Loucy (cell line): ENCODE measurements around the gene VWA3A.

ENCODE experiments used
- H2AFZ ChIP-seq: fragments of 200-600 bp; sonication (generic); 2 replicates; pipeline ENCODE4 v1.6.0; 2016; ENCODE audit warnings: antibody characterized with exemption, mild to moderate bottlenecking, low read length, moderate library complexity
- H3F3A ChIP-seq: fragments of 200-600 bp; 2 replicates; pipeline ENCODE4 v1.6.0; 2016; ENCODE audit warnings: antibody characterized with exemption, low read depth, mild to moderate bottlenecking
- H3K27me3 ChIP-seq: fragments of 200-600 bp; sonication (generic); 2 replicates; pipeline ENCODE4 v1.6.1; 2014; ENCODE audit warnings: low read length, mild to moderate bottlenecking; ENCODE audit not compliant: insufficient read depth, poor library complexity, severe bottlenecking
- H3K36me3 ChIP-seq: fragments of 200-600 bp; sonication (generic); 2 replicates; pipeline ENCODE4 v1.6.1; 2016; ENCODE audit warnings: low read length; ENCODE audit not compliant: insufficient read depth
- H3K4me1 ChIP-seq: fragments of 200-600 bp; sonication (generic); 2 replicates; pipeline ENCODE4 v1.5.1; 2014; ENCODE audit warnings: low read length, mild to moderate bottlenecking; ENCODE audit not compliant: insufficient read depth, poor library complexity, severe bottlenecking
- H3K4me2 ChIP-seq: fragments of 200-600 bp; sonication (generic); 2 replicates; pipeline ENCODE4 v1.6.0; 2014; ENCODE audit warnings: antibody characterized with exemption, low read length, low read depth, mild to moderate bottlenecking; ENCODE audit not compliant: poor library complexity, severe bottlenecking
- H3K4me3 ChIP-seq: fragments of 200-600 bp; sonication (generic); 2 replicates; pipeline ENCODE4 v1.5.1; 2014; ENCODE audit warnings: low read length, mild to moderate bottlenecking, mixed read lengths; ENCODE audit not compliant: poor library complexity, severe bottlenecking
- H3K79me2 ChIP-seq: fragments of 200-600 bp; sonication (generic); 2 replicates; pipeline ENCODE4 v1.6.1; 2014; ENCODE audit warnings: low read length; ENCODE audit not compliant: insufficient read depth
- H3K9ac ChIP-seq: fragments of 200-600 bp; sonication (generic); 2 replicates; pipeline ENCODE4 v1.6.0; 2014; ENCODE audit warnings: mild to moderate bottlenecking, low read depth, low read length, moderate library complexity; ENCODE audit not compliant: poor library complexity, severe bottlenecking
- H3K9me2 ChIP-seq: fragments of 200-600 bp; sonication (generic); replicated peaks from 2 replicates; pipeline ENCODE4 v1.6.1; 2016; ENCODE audit warnings: low read depth, low read length, mixed read lengths
- H3K9me3 ChIP-seq: fragments of 200-600 bp; sonication (generic); 2 replicates; pipeline ENCODE4 v1.6.1; 2014; ENCODE audit warnings: mild to moderate bottlenecking, antibody characterized with exemption, low read length, low read depth; ENCODE audit not compliant: insufficient read depth
- H4K20me1 ChIP-seq: fragments of 200-600 bp; sonication (generic); 2 replicates; pipeline ENCODE4 v1.6.0; 2014; ENCODE audit warnings: antibody characterized with exemption, low read length, mild to moderate bottlenecking; ENCODE audit not compliant: insufficient read depth, poor library complexity, severe bottlenecking
- EZH2phosphoT487 ChIP-seq: fragments of 200-600 bp; IDR thresholded peaks from 2 replicates; pipeline ENCODE4 v1.6.1; 2018; ENCODE audit warnings: antibody characterized with exemption, mild to moderate bottlenecking, moderate library complexity, borderline replicate concordance
- TF ChIP-seq, protein P1 (sequence below): fragments of 200-600 bp; sonication (generic); conservative IDR thresholded peaks from 2 replicates; pipeline ENCODE4 v1.5.1; 2014; ENCODE audit warnings: mild to moderate bottlenecking, antibody characterized with exemption, low read length

Gene VWA3A

GRCh38 chr16:22050963-22051362 lies 41.4 kb upstream of the VWA3A start:
- Histone ChIP-seq H3K36me3 (no peaks in the 10 kb centered on the region), H3K9ac (no peak overlapping the region), H3K4me2 (no peak overlapping the region), H3K9me3 (no peaks in the 10 kb centered on the region), H3K79me2 (no peaks in the 10 kb centered on the region), H3K27me3 (no peaks in the 10 kb centered on the region), H3K4me3 (no peak overlapping the region), H4K20me1 (no peaks in the 10 kb centered on the region), H3K9me2 (no peaks in the 10 kb centered on the region), H2AFZ (no peak overlapping the region), H3F3A (no peaks in the 10 kb centered on the region), H3K4me1 (peaks cover 12% of the 10 kb centered on the region)
- TF ChIP-seq EZH2phosphoT487: no peak
- TF ChIP-seq, protein P1, sequence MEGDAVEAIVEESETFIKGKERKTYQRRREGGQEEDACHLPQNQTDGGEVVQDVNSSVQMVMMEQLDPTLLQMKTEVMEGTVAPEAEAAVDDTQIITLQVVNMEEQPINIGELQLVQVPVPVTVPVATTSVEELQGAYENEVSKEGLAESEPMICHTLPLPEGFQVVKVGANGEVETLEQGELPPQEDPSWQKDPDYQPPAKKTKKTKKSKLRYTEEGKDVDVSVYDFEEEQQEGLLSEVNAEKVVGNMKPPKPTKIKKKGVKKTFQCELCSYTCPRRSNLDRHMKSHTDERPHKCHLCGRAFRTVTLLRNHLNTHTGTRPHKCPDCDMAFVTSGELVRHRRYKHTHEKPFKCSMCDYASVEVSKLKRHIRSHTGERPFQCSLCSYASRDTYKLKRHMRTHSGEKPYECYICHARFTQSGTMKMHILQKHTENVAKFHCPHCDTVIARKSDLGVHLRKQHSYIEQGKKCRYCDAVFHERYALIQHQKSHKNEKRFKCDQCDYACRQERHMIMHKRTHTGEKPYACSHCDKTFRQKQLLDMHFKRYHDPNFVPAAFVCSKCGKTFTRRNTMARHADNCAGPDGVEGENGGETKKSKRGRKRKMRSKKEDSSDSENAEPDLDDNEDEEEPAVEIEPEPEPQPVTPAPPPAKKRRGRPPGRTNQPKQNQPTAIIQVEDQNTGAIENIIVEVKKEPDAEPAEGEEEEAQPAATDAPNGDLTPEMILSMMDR: no peak

DNA sequence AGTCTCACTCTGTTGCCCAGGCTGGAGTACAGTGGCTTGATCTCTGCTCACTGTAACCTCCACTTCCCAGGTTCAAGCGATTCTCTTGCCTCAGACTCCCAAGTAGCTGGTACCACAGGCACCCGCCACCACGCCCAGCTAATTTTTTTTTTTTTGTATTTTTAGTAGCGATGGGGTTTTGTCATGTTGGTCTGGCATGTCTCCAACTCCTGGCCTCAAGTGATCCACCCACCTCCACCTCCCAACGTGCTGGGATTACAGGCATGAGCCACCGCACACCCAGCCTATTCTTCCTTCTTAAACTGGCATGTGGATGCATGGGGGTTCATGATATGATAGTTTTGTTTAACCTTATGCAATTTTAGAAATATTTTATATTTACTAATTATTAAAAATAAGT lies 39.4 kb upstream of the VWA3A start:
- no peaks in the 10 kb centered on the region for H3K36me3 ChIP-seq
- no peak overlapping the region for H3K4me2 ChIP-seq
- no peak overlapping the region for H2AFZ ChIP-seq
- no peaks in the 10 kb centered on the region for H3K79me2 ChIP-seq
- H3K9me3 ChIP-seq: no peaks in the 10 kb centered on the region
- peaks cover 13% of the 10 kb centered on the region for H3K4me1 ChIP-seq
- no peaks in the 10 kb centered on the region for H4K20me1 ChIP-seq
- H3K9ac ChIP-seq: no peak overlapping the region
- TF ChIP-seq, protein P1: no peak
- no peak for TF ChIP-seq EZH2phosphoT487
- no peak overlapping the region for H3K4me3 ChIP-seq
- no peaks in the 10 kb centered on the region for H3K9me2 ChIP-seq
- H3K27me3 ChIP-seq: no peaks in the 10 kb centered on the region
- H3F3A ChIP-seq: no peaks in the 10 kb centered on the region

GRCh38 chr16:22053921-22054341 lies 38.4 kb upstream of the VWA3A start:
- no peak for TF ChIP-seq EZH2phosphoT487
- TF ChIP-seq, protein P1: no peak
- no peaks in the 10 kb centered on the region for H3F3A ChIP-seq
- no peaks in the 10 kb centered on the region for H4K20me1 ChIP-seq
- H3K9ac ChIP-seq: no peak overlapping the region
- no peaks in the 10 kb centered on the region for H3K27me3 ChIP-seq
- H3K79me2 ChIP-seq: no peaks in the 10 kb centered on the region
- H3K4me2 ChIP-seq: no peak overlapping the region
- H3K4me3 ChIP-seq: no peak overlapping the region
- peaks cover 13% of the 10 kb centered on the region for H3K4me1 ChIP-seq
- H3K9me2 ChIP-seq: no peaks in the 10 kb centered on the region
- no peaks in the 10 kb centered on the region for H3K9me3 ChIP-seq
- H2AFZ ChIP-seq: no peak overlapping the region
- H3K36me3 ChIP-seq: no peaks in the 10 kb centered on the region
